Measurements from ENCODE around the gene COL1A1.

The COL1A1 gene

DNA sequence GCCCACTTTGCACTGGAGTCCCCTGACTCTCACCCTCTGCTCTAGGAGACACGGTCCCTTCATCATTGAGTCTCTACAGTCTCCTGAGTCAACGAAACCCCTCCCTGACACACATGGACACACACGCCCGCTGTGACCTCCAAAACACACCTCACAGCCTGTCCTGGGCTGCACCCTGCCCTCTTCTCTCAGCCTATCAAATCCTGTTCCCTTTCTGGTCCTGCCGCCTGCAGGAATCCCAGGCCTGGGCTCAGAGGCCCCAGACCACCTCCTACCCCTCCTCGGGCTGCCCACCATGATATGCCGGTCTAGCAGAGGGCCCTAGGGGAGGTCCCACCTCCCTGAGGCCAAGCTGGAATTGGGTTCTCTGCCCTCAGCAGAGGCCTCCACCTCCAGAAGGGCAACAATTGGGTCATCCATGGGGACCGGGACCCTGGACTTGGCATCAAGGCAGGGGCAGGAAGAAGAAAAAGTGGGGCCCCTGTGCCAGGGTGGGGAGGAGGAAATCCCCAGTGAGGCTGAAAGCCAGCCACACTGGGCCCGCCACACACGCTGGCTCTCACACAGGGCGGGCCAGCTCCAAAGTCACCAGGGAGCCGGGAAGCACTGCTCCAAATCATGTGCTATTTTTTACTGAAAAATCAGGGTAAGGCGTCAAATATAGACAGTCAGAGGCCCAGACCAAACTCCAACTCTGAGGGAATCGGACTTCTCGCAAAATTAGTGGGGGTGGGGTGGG lies 54.3 kb downstream of the COL1A1 start:
- no peaks in the 10 kb centered on the region for H3K9me3 ChIP-seq (ENCODE audit: low read length)
- H3K36me3 ChIP-seq (ENCODE audit: insufficient read depth, low read length) = peaks cover 33% of the 10 kb centered on the region
- H3K4me1 ChIP-seq (ENCODE audit: insufficient read depth, low read length) = peaks cover 44% of the 10 kb centered on the region
- peak overlapping the region; percentile 3 to 74 for H3K4me3 ChIP-seq (ENCODE audit: low read depth in 1 of 2, low read length in 2 of 2)
- peak overlapping the region; percentile 54 for H3K9ac ChIP-seq (ENCODE audit: low read length)
- no peaks in the 10 kb centered on the region for H3K27me3 ChIP-seq (ENCODE audit: control insufficient read depth in 1 of 2, insufficient read depth in 2 of 2, low read length in 2 of 2)
- peak overlapping the region; percentile 64 for H3K27ac ChIP-seq (ENCODE audit: low read depth, low read length)

DNA sequence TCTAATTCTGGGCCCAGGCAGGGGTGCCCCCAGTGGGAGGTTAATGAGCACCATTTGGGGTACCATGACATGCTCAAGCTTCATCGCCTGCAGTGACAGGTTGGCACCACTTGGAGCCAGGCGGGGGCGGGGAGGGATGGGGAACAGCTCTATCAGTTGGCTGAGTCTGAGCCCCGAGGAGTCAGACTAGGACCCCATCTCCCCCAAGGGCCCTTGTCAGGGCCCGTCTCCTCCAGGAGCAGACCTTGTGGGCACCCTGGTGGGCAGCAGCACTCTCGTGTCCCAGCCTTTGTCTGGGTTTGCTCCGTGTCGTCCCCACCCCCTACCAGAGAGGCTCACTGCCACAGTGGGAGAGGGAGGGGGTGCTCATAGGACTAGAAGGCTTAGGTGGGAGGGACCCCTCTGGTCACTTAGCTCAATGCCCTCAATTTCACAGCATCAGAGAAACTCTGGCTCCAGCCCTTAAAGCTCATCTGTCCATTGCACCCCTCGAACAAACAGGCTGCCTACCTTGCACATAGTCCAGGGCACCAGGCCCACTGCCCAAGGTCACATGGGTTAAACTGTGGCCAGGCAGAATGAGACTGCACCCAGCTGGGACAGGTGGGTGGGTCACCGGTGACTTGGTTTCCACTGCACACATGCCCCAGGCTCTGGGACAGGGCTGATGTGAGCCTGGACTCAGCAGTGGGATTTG lies 55.1 kb downstream of the COL1A1 start:
- Histone ChIP-seq H3K36me3 (ENCODE audit: insufficient read depth, low read length) (peaks cover 38% of the 10 kb centered on the region), H3K9me3 (ENCODE audit: low read length) (no peaks in the 10 kb centered on the region), H3K4me3 (ENCODE audit: low read depth in 1 of 2, low read length in 2 of 2) (peak overlapping the region; percentile 2 to 74), H3K27me3 (ENCODE audit: control insufficient read depth in 1 of 2, insufficient read depth in 2 of 2, low read length in 2 of 2) (no peaks in the 10 kb centered on the region), H3K4me1 (ENCODE audit: insufficient read depth, low read length) (peaks cover 42% of the 10 kb centered on the region), H3K9ac (ENCODE audit: low read length) (peak overlapping the region; percentile 54), H3K27ac (ENCODE audit: low read depth, low read length) (peak overlapping the region; percentile 50)

- Histone ChIP-seq H3K27ac (ENCODE audit: low read depth, low read length) (peak overlapping the region; percentile 29), H3K4me3 (ENCODE audit: low read depth in 1 of 2, low read length in 2 of 2) (no peak overlapping the region), H3K9me3 (ENCODE audit: low read length) (no peaks in the 10 kb centered on the region), H3K36me3 (ENCODE audit: insufficient read depth, low read length) (peaks cover 45% of the 10 kb centered on the region), H3K4me1 (ENCODE audit: insufficient read depth, low read length) (peaks cover 39% of the 10 kb centered on the region), H3K27me3 (ENCODE audit: control insufficient read depth in 1 of 2, insufficient read depth in 2 of 2, low read length in 2 of 2) (no peaks in the 10 kb centered on the region), H3K9ac (ENCODE audit: low read length) (no peak overlapping the region)
Observed at GRCh38 chr17:50145532-50146229, 55.8 kb downstream of the COL1A1 start.

DNA sequence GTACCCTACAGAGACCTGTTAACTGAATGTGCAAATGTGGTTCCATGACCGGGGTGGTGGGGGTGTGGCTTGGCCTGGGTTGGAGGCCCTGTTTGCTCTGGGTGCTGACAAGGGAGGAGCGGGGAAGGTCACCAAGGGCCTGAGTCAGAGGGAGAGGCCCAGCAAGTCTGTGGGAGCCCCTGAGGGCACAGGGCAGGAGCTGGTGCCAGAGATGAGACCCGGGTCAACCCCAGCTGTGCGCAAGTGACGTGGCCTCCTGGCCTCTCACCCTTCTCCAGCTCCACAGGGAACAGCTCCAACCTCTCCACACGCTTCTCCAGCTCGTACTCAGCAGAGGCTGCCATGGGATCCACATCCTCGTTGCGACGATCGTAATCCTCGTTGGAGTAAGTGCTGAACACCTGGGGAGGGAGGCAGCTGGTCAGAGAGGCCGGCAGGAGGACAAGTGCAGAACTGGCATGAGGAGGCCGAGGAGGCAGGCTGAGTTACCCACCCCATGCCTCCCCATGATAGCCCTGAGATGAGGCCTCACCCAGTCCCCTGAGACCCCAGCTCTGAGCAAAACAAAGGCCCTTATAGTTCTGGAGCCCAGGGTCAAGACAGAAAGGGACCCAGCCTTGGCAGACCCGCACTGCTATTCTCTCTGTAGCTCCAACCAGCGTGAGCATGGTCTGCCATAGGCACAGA lies 56.4 kb downstream of the COL1A1 start:
- Histone ChIP-seq H3K36me3 (ENCODE audit: insufficient read depth, low read length) (peaks cover 52% of the 10 kb centered on the region), H3K9ac (ENCODE audit: low read length) (no peak overlapping the region), H3K9me3 (ENCODE audit: low read length) (no peaks in the 10 kb centered on the region), H3K4me3 (ENCODE audit: low read depth in 1 of 2, low read length in 2 of 2) (no peak overlapping the region), H3K27me3 (ENCODE audit: control insufficient read depth in 1 of 2, insufficient read depth in 2 of 2, low read length in 2 of 2) (no peaks in the 10 kb centered on the region), H3K27ac (ENCODE audit: low read depth, low read length) (peak overlapping the region; percentile 29), H3K4me1 (ENCODE audit: insufficient read depth, low read length) (peaks cover 46% of the 10 kb centered on the region)

DNA sequence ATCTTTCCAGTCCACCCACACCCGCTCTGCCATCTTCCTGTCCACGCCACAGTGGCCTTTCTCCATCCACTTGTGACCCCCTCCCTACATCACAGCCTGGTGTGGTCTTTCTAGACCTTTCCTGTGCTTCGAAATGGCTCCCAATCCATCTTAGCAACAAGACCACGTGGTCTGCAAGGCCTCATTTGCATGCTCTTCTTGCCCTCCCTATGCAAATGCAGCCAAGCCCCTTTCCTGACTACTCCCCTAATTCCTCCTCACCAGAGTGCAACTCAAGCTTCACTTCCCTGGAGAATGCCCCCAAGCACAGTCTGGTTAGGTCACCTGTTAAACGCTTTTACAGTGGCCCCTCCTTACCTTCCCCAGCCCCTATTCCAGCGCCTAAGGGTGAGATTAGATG lies 57.1 kb downstream of the COL1A1 start:
- Histone ChIP-seq H3K27ac (ENCODE audit: low read depth, low read length) (no peak overlapping the region), H3K27me3 (ENCODE audit: control insufficient read depth in 1 of 2, insufficient read depth in 2 of 2, low read length in 2 of 2) (no peaks in the 10 kb centered on the region), H3K4me3 (ENCODE audit: low read depth in 1 of 2, low read length in 2 of 2) (no peak overlapping the region), H3K36me3 (ENCODE audit: insufficient read depth, low read length) (peaks cover 56% of the 10 kb centered on the region), H3K9me3 (ENCODE audit: low read length) (no peaks in the 10 kb centered on the region), H3K4me1 (ENCODE audit: insufficient read depth, low read length) (peaks cover 46% of the 10 kb centered on the region), H3K9ac (ENCODE audit: low read length) (no peak overlapping the region)

DNA sequence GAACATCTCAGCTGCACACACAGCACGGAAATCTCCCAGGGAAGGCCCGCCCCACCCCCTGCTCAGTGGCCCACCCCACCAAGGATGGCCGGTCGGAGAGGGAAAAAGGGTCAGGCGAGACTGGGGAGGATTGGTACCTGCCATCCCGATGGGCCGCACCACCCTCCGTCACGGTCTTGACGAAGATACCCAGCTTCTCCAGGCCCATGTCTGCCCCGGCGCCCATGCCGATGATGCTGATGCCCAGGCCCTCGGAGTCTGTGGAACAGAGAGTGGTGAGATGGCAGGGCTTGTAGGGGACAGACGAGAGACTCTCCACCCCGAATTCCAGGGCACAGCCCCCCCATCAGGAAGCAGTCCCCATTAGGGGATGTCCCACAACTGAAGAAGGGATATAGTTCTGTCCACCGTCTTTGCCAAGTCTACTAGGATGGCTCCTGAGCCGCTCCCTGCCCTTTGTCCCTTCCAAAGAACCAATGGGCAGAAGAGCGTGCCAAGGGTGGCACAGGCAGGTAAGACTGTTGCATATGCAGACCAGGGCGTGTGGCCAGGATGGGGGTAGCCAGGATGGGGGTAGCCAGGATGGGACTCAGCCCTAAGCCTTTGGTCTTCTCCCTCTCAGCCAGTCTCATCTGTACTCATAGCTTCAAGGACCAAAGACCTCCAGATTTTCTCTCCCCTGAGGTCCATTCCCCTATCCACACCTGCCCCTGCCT lies 57.8 kb downstream of the COL1A1 start:
- peaks cover 46% of the 10 kb centered on the region for H3K4me1 ChIP-seq (ENCODE audit: insufficient read depth, low read length)
- no peaks in the 10 kb centered on the region for H3K27me3 ChIP-seq (ENCODE audit: control insufficient read depth in 1 of 2, insufficient read depth in 2 of 2, low read length in 2 of 2)
- peaks cover 63% of the 10 kb centered on the region for H3K36me3 ChIP-seq (ENCODE audit: insufficient read depth, low read length)
- H3K9me3 ChIP-seq (ENCODE audit: low read length) = no peaks in the 10 kb centered on the region
- no peak overlapping the region for H3K27ac ChIP-seq (ENCODE audit: low read depth, low read length)
- H3K4me3 ChIP-seq (ENCODE audit: low read depth in 1 of 2, low read length in 2 of 2) = no peak overlapping the region
- H3K9ac ChIP-seq (ENCODE audit: low read length) = no peak overlapping the region

DNA sequence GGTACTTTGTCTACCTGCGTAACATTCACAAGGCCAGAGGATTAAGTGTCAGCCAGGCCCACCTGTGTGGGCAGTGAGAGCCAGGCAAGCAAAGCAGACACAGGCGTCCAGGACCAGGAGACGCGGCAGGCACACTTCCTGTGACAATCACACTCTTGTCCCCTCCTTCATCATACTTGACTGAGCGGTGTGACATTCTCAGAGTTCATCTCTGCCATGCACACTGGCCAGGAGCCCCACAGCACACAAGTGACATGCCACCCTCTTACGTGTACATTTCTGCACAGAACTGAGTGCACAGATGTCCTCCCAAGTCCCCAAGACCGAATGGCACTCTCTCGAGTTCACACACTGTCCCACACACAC lies 59.7 kb downstream of the COL1A1 start:
- H3K4me1 ChIP-seq (ENCODE audit: insufficient read depth, low read length) = peaks cover 27% of the 10 kb centered on the region
- no peak overlapping the region for H3K4me3 ChIP-seq (ENCODE audit: low read depth in 1 of 2, low read length in 2 of 2)
- no peak overlapping the region for H3K27ac ChIP-seq (ENCODE audit: low read depth, low read length)

DNA sequence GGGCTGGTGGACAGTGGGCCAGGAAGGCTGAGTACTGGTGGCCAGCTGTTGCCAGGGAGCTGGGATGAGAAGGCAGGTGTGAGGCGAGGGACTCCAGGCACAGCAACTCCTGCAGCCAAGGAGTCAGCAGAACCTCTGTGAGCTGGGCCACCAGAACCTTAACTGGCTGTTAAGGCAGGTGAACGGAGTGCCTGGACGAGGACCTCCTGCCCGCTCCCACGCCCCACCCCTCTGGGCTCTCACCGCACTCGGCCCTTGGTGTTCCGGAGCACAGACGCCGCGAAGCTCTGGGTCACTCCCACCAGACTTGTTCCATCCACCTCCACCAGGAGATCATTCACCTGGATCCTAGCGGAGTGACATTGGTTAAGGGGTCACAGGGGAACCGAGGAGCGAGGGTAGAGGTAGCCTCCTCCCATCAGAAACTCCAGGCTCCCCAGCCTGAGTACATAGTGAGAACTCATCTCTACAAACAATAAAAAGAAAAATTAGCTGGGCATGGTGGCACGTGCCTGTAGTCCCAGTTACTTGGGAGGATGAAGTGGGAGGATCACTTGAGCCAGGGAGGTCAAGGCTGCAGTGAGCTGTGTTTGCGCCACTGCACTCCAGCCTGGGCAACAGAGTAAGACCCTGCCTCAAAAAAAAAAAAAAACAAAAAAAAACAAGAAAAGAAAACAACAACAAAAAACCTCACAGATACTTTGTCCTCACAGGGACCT lies 60.2 kb downstream of the COL1A1 start:
- Histone ChIP-seq H3K4me3 (ENCODE audit: low read depth in 1 of 2, low read length in 2 of 2) (no peak overlapping the region), H3K4me1 (ENCODE audit: insufficient read depth, low read length) (peaks cover 22% of the 10 kb centered on the region), H3K27ac (ENCODE audit: low read depth, low read length) (no peak overlapping the region), H3K27me3 (ENCODE audit: control insufficient read depth in 1 of 2, insufficient read depth in 2 of 2, low read length in 2 of 2) (no peaks in the 10 kb centered on the region), H3K9me3 (ENCODE audit: low read length) (no peaks in the 10 kb centered on the region), H3K36me3 (ENCODE audit: insufficient read depth, low read length) (peaks cover 83% of the 10 kb centered on the region), H3K9ac (ENCODE audit: low read length) (no peak overlapping the region)

More for the DNA sequence above, 59.7 kb downstream of the COL1A1 start:
- no peaks in the 10 kb centered on the region for H3K27me3 ChIP-seq (ENCODE audit: control insufficient read depth in 1 of 2, insufficient read depth in 2 of 2, low read length in 2 of 2)
- H3K9me3 ChIP-seq (ENCODE audit: low read length) = no peaks in the 10 kb centered on the region
- H3K36me3 ChIP-seq (ENCODE audit: insufficient read depth, low read length) = peaks cover 82% of the 10 kb centered on the region
- H3K9ac ChIP-seq (ENCODE audit: low read length) = no peak overlapping the region

GRCh38 chr17:50139950-50140885 lies 61.2 kb downstream of the COL1A1 start:
- Histone ChIP-seq H3K9me3 (ENCODE audit: low read length) (no peaks in the 10 kb centered on the region), H3K4me1 (ENCODE audit: insufficient read depth, low read length) (peaks cover 12% of the 10 kb centered on the region), H3K9ac (ENCODE audit: low read length) (no peak overlapping the region), H3K4me3 (ENCODE audit: low read depth in 1 of 2, low read length in 2 of 2) (no peak overlapping the region), H3K27ac (ENCODE audit: low read depth, low read length) (no peak overlapping the region), H3K27me3 (ENCODE audit: control insufficient read depth in 1 of 2, insufficient read depth in 2 of 2, low read length in 2 of 2) (no peaks in the 10 kb centered on the region), H3K36me3 (ENCODE audit: insufficient read depth, low read length) (peaks cover 86% of the 10 kb centered on the region)
